GM19372 (cell line): ENCODE results near the gene LSAMP.
A peak's percentile ranks its signal among the peaks of the same experiment; 100 is the strongest.
"Not testable (repeated sequence)": the region's sequence is repeated elsewhere in the genome, so short reads cannot be mapped to it uniquely, and the experiment has no call there.

ENCODE experiments used
- ATAC-seq: cut with Tn5 transposase; IDR thresholded peaks from one replicate; pipeline ENCODE4 v1.9.1; 2021; ENCODE audit warnings: mild to moderate bottlenecking, low read depth, moderate library complexity; ENCODE audit not compliant: unreplicated experiment

LSAMP gene

DNA sequence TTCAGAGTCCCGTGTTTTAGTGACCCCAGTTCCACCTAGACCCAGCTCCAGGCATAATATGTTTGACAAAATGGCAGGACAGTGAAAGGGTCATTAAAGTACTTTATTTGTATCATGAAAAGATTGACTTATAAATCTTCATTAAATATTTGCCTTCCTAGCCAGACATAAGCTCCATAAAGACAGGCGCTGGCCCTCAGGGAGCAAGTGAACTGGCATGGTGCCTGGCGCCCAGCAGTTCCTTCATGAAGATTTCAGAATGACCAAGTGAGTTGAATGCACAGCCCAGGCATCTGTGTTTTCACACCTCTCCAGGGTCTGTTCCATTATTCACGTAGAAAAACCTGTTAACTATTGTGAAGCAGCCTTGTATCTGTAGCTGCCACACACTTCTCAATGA is 655.8 kb downstream of the LSAMP start:
- no peak for ATAC-seq

DNA sequence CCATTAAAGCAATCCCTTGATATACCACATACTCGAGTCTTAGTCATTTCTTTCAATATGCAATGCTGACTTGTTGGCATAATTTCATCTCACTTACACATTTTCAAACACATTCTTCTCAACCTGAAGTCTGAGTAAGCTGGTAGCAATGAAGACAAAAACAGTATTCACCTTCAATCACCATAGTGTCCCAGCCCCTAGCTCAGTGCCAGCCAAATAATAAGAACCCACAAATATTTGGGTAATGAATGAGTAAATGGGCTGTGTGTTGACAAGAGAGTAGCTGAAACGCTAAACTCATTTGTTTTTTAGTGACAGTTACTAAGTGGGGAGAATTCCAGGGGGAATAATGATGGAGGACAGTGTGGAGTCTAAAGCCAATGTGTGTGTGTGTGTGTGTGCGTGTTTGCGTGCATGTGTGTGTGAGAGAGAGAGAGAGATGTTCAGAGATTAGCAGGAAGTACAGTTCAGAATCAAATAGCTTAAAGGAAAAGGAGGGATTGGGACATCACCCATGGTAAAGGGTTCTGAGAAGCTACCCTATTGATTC is 656.3 kb downstream of the LSAMP start:
- no peak for ATAC-seq

- ATAC-seq = no peak
Observed at GRCh38 chr3:115787818-115788217, 657.5 kb downstream of the LSAMP start.

DNA sequence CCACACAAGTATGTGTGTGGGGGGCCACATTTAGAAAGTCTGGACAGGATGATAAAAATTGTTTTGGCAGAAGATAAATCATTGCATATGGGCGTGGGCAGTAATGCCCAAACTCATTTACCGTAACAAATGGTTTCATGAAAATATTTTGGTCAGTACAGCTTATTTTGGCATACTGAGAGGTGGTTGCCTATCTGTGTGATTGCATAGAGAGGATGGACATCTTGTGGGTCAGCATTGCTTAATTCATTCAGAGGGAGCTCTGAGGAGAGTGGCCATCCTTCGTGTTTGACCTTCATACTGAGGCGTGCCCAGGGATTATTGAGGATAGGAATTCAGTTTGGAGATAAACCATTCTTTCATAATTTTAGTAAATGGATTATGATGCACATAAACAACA is 659.5 kb downstream of the LSAMP start:
- no peak for ATAC-seq

- ATAC-seq = no peak
Observed at GRCh38 chr3:115784739-115785536, 660.3 kb downstream of the LSAMP start.

DNA sequence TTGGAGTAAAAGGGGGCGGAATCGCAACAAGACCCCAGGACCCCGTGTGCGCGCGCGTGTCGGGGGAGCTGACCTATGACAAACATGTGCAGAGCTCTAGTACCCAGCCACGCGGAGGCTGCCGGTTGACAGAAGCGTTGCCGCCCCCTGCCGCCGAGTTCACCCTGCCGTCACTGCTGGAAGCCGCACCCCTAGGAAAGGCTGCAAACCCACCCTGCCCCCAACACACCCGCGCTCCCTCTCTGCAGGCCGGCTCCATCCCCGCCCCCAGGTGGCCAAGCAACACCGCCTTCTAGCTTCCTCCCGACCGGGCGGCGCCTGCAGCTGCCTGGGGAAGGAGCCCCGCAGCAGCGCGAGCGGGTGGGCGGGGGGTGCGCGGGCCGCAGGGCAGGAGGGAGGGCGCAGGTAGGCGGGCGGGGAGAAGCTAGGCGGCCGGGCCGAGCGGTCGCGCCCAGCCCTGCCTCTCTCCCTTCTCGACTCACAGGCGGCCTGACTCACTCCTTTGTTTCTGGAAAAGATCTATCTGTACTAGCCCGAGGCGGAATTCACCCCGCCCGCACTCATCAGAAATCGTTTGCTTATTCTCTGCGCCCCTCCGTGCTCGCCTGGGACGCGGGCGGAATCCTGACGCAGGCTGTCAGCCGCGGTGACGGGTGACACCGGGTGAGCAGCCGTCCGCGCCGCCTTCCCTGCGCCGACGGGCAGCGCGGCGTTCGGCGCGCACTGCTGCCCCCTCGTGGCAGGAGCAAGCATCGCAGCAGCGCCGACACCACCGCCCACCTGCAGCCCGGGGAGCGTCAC is 661.1 kb downstream of the LSAMP start:
- peak; percentile 84 for ATAC-seq

- ATAC-seq = not testable (repeated sequence)
Observed at GRCh38 chr3:115783426-115783825, 661.9 kb downstream of the LSAMP start.

DNA sequence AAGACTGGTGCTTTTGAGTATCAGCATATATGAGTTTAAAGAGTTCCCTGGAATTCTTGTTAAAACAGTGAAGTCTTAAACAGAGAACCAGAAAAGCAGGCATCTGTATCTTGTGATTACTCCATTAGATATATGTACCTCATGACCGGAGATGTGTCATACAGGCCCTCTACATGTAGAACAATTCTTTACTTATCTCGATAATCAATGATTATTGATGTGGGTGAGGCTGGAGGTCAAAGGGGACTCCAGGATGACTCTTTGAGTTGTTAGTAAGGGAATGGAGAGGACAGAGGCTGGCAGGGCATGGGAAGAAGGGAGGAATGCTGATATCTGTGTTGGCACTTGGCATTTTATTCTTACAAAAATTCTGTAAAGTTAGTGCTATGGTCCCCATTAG is 666.3 kb downstream of the LSAMP start:
- ATAC-seq = no peak

DNA sequence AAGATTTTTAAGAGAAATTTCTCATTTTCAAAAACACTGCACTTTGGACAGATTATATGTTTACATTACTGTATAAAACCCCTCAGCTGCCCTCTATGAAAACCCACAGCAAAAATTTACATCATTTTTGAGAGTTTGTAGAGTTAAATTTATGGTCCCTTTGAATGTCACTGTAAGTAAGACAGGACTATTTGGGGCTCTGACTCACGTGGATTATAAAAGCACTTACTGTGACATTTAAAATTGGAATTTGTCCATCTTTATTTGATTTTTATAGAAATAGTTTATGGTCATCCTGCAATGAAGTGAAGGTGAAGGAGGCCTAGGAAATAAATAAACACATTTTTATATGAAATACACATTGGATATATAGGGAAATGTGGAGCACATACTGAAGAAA is 672.3 kb downstream of the LSAMP start:
- ATAC-seq = no peak

DNA sequence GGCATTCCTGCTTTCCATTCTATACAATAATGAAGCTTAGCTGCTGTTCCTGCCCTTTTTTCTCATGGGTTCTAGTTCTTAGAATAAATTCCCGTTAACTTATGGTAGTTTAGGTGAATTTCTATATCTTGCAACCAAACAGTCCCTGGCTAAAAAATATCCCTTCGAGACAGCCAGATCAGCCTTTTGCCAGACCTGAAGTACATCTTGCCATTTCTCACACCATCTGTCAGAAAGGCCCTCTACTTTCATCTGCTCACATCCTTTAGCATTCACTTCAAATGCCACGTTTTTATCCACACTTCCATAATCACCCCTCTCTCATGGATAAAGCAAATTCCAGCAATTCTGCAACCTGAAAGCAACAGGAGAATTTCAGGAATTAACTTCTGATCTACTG is 676.6 kb downstream of the LSAMP start:
- ATAC-seq = no peak

- no peak for ATAC-seq
Observed at GRCh38 chr3:115766587-115767482, 678.5 kb downstream of the LSAMP start.

- ATAC-seq = no peak
Observed at GRCh38 chr3:115761927-115762305, 683.4 kb downstream of the LSAMP start.

GRCh38 chr3:115760716-115761115 is 684.6 kb downstream of the LSAMP start:
- ATAC-seq = no peak

DNA sequence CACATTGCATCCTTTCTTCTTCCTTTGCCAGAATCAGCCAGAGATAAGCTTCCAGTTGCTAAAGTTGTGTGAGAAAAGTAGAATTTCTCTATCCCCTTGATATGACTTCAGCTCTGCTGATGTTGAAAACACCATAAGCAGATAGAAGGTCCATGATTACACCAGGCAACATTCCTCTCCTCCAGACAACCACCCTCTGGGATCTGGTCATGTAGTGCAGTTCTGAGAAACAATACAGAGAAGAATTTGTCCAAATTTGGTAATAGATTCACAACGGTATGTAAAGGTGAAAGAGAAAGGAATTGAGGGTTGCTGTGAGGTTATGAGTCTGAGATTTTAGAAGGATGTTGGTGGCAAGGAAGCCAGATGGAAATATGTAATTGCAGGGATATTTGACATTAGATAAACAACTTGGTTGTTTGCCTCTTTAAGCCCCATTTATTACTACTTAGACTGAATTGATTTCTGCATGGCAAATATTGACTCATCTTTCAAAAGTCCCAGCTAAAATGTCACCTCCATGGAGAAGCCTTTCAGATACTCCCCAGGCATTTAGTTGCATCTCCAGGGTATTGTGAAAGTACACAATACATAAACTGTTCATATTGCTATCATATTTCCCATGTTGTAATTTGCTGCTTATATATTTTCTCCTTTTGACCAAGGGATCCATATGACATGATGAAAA is 687.1 kb downstream of the LSAMP start:
- no peak for ATAC-seq

DNA sequence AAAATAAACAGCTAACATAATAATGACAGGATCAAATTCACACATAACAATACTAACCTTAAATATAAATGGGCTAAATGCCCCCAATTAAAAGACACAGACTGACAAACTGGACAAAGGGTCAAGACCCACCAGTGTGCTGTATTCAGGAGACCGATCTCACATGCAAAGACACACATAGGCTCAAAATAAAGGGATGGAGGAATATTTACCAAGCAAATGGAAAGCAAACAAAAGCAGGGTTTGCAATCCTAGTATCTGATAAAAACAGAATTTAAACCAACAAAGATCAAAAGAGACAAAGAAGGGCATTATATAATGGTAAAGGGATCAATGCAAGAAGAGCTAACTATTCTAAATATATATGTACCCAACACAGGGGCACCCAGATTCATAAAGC is 692.3 kb downstream of the LSAMP start:
- ATAC-seq = not testable (repeated sequence)
